IPS-20b (cell line): ENCODE results near the gene RSPO3.
"Not testable (repeated sequence)": the region's sequence is repeated elsewhere in the genome, so short reads cannot be mapped to it uniquely, and the experiment has no call there.

ENCODE experiments used
- H3K27ac ChIP-seq: one replicate; pipeline ENCODE4 v1.5.1; 2013; ENCODE audit warnings: low read length
- H3K27me3 ChIP-seq: 2 replicates; pipeline ENCODE4 v1.6.1; 2013; ENCODE audit warnings: mild to moderate bottlenecking, low read length, inconsistent platforms; ENCODE audit not compliant: insufficient read depth
- H3K36me3 ChIP-seq: 2 replicates; pipeline ENCODE4 v1.6.1; 2013; ENCODE audit warnings: low read depth, mild to moderate bottlenecking, inconsistent platforms, low read length, moderate library complexity; ENCODE audit not compliant: insufficient read depth
- H3K4me1 ChIP-seq: 2 replicates; pipeline ENCODE4 v1.6.1; 2013; ENCODE audit warnings: mild to moderate bottlenecking, control low read depth, inconsistent platforms, low read length, moderate library complexity; ENCODE audit not compliant: insufficient read depth
- H3K4me3 ChIP-seq: 2 replicates; pipeline ENCODE4 v1.5.1; 2013; ENCODE audit warnings: mild to moderate bottlenecking, low read length, inconsistent platforms
- H3K9ac ChIP-seq: 2 replicates; pipeline ENCODE4 v1.6.1; 2013; ENCODE audit warnings: low read depth, mild to moderate bottlenecking, inconsistent platforms, low read length, moderate library complexity
- H3K9me3 ChIP-seq: 2 replicates; pipeline ENCODE4 v1.6.1; 2013; ENCODE audit warnings: mild to moderate bottlenecking, low read depth, low read length, inconsistent platforms; ENCODE audit not compliant: insufficient read depth

Gene RSPO3

GRCh38 chr6:127210725-127211124 lies 92.3 kb downstream of the RSPO3 start:
- Histone ChIP-seq H3K36me3 (no peaks in the 10 kb centered on the region), H3K4me3 (no peak overlapping the region), H3K9me3 (no peaks in the 10 kb centered on the region), H3K4me1 (peaks cover 3% of the 10 kb centered on the region), H3K27ac (no peak overlapping the region), H3K9ac (no peak overlapping the region), H3K27me3 (no peaks in the 10 kb centered on the region)

DNA sequence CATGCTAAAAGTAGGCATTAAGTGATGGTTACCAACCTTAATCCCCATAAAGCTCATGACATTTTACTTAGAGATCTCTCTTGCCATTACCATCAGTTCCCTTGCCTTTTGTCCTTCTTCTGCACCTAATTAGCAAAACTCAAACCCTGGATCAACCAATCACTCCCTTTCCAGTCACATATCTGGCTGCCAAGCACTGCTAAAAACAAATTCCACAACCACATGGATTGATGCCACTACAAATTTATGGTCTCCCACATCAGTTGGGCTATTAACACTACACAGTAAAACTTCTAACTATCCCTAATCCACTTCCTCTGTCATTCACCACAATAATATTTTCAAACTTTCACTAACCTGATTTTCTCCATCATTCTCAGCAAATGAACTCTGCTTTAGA lies 93.9 kb downstream of the RSPO3 start:
- Histone ChIP-seq H3K9ac (no peak overlapping the region), H3K36me3 (no peaks in the 10 kb centered on the region), H3K4me1 (peaks cover 3% of the 10 kb centered on the region; the same call in 1 of the 2 replicates), H3K9me3 (no peaks in the 10 kb centered on the region), H3K27me3 (no peaks in the 10 kb centered on the region), H3K27ac (no peak overlapping the region), H3K4me3 (no peak overlapping the region)

GRCh38 chr6:127214032-127214431 lies 95.6 kb downstream of the RSPO3 start:
- H3K9me3 ChIP-seq, H3K4me1 ChIP-seq, H3K27me3 ChIP-seq, H3K27ac ChIP-seq, H3K36me3 ChIP-seq, H3K4me3 ChIP-seq, H3K9ac ChIP-seq: not testable (repeated sequence)

GRCh38 chr6:127214531-127214930 lies 96.1 kb downstream of the RSPO3 start:
- H3K9ac ChIP-seq, H3K9me3 ChIP-seq, H3K4me1 ChIP-seq, H3K4me3 ChIP-seq, H3K27me3 ChIP-seq, H3K36me3 ChIP-seq, H3K27ac ChIP-seq: not testable (repeated sequence)

- Histone ChIP-seq H3K4me1 (no peaks in the 10 kb centered on the region), H3K9me3 (no peaks in the 10 kb centered on the region), H3K36me3 (no peaks in the 10 kb centered on the region), H3K27ac (no peak overlapping the region), H3K27me3 (no peaks in the 10 kb centered on the region), H3K9ac (no peak overlapping the region), H3K4me3 (no peak overlapping the region)
Observed at GRCh38 chr6:127215931-127216330, 97.5 kb downstream of the RSPO3 start.

- Histone ChIP-seq H3K36me3 (no peaks in the 10 kb centered on the region), H3K9me3 (no peaks in the 10 kb centered on the region)
Observed at GRCh38 chr6:127216810-127217789, 98.6 kb downstream of the RSPO3 start.

GRCh38 chr6:127219869-127220268 lies 101.4 kb downstream of the RSPO3 start:
- H3K9ac ChIP-seq: no peak overlapping the region
- no peaks in the 10 kb centered on the region for H3K9me3 ChIP-seq
- H3K36me3 ChIP-seq: no peaks in the 10 kb centered on the region
- H3K4me3 ChIP-seq: no peak overlapping the region
- no peaks in the 10 kb centered on the region for H3K27me3 ChIP-seq
- H3K27ac ChIP-seq: no peak overlapping the region
- no peaks in the 10 kb centered on the region for H3K4me1 ChIP-seq

More at GRCh38 chr6:127216810-127217789, 98.6 kb downstream of the RSPO3 start:
- Histone ChIP-seq H3K9ac (no peak overlapping the region), H3K4me1 (no peaks in the 10 kb centered on the region), H3K27me3 (no peaks in the 10 kb centered on the region), H3K4me3 (no peak overlapping the region), H3K27ac (no peak overlapping the region)

GRCh38 chr6:127221201-127221600 lies 102.7 kb downstream of the RSPO3 start:
- Histone ChIP-seq H3K4me1 (no peaks in the 10 kb centered on the region), H3K4me3 (no peak overlapping the region), H3K9me3 (no peaks in the 10 kb centered on the region), H3K27ac (no peak overlapping the region), H3K27me3 (no peaks in the 10 kb centered on the region), H3K36me3 (no peaks in the 10 kb centered on the region), H3K9ac (no peak overlapping the region)

DNA sequence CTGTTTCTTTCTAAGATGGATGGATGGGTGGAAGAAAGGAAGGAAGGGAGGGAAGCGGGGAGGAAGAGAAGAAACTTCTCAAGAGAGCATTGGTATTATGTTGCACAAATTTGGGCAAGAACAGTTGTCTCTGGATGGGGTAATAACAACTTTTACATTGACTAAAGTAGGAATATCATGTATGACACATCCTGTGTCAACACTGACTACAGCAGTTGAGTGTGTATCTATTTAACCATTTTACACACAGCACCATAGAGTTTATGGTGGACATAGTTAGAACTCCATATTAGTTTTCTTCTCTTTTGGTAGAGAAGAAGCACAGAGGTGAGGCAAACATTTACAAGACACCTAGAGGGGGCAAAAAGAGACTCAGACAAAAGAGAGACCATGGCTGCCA lies 103.9 kb downstream of the RSPO3 start:
- Histone ChIP-seq H3K9me3 (no peaks in the 10 kb centered on the region), H3K36me3 (no peaks in the 10 kb centered on the region), H3K4me3 (no peak overlapping the region), H3K27me3 (no peaks in the 10 kb centered on the region), H3K27ac (no peak overlapping the region), H3K9ac (no peak overlapping the region), H3K4me1 (no peaks in the 10 kb centered on the region)

DNA sequence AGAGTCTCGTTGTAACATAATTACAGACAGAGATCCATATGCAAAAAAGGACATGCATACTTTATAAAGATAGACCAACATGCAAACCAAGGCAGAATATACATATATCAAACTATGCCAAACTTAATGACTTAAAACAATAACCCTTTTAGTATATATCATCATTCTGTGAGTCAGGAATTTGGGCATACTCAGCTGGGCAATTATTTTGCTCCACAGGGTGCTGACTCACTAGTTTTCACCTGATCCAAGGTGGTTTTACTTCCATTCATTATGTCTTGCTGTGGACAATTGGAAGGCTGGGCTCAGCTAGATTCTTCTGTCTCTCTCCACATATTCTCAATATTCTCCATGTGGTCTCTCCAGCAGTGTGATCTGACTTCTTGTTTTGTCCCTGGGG lies 107.0 kb downstream of the RSPO3 start:
- Histone ChIP-seq H3K9me3 (no peaks in the 10 kb centered on the region), H3K36me3 (no peaks in the 10 kb centered on the region), H3K9ac (no peak overlapping the region), H3K27ac (no peak overlapping the region), H3K4me1 (no peaks in the 10 kb centered on the region), H3K27me3 (no peaks in the 10 kb centered on the region), H3K4me3 (no peak overlapping the region)

DNA sequence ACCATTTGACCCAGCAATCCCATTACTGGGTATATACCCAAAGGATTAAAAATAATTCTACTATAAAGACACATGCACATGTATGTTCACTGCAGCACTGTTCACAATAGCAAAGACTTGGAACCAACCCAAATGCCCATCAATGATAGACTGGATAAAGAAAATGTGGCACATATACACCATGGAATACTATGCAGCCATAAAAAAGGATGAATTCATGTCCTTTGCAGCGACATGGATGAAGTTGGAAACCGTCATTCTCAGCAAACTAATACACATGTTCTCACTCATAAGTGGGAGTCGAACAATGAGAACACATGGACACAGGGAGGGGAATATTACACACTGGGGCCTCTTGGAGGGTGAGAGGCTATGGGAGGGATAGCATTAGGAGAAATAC lies 115.3 kb downstream of the RSPO3 start:
- H3K4me3 ChIP-seq, H3K4me1 ChIP-seq, H3K27me3 ChIP-seq, H3K36me3 ChIP-seq, H3K9ac ChIP-seq, H3K9me3 ChIP-seq, H3K27ac ChIP-seq: not testable (repeated sequence)

DNA sequence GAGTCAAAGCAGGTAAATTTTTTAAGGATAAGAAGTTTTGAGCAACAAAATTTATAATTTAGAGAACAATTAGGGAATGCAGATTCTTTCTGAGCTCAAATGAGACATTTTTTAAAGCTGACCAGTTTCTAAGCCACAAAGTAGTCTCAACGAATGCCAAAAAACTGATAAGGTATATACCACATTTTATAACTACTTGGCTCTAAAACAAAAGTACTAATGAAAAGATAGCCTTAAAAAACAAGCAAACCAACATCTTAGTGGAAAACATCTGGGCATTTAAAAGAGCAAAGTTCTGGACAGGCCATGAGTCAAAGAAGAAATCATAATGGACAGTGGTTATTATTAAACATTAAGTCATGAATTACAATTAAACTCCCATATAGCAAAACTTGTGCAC lies 125.0 kb downstream of the RSPO3 start:
- H3K36me3 ChIP-seq: no peaks in the 10 kb centered on the region
- no peaks in the 10 kb centered on the region for H3K27me3 ChIP-seq
- no peak overlapping the region for H3K9ac ChIP-seq
- H3K27ac ChIP-seq: no peak overlapping the region
- no peaks in the 10 kb centered on the region for H3K4me1 ChIP-seq
- H3K4me3 ChIP-seq: no peak overlapping the region
- no peaks in the 10 kb centered on the region for H3K9me3 ChIP-seq
